GM12892 (cell line): Measurements from ENCODE around the gene CCDC106.

Experiments
- POLR2A ChIP-seq: IDR thresholded peaks from 2 replicates; pipeline ENCODE4 v1.6.1; 2011; ENCODE audit warnings: low read depth, low read length, control low read depth
- POLR2AphosphoS5 ChIP-seq: IDR thresholded peaks from 2 replicates; pipeline ENCODE4 v1.6.1; 2011; ENCODE audit warnings: low read depth, low read length, control low read depth
- TAF1 ChIP-seq: IDR thresholded peaks from 2 replicates; pipeline ENCODE4 v1.6.1; 2011; ENCODE audit warnings: low read depth, mild to moderate bottlenecking, control low read depth, low read length, borderline replicate concordance

- TF ChIP-seq POLR2AphosphoS5 (no peak), POLR2A (no peak), TAF1 (no peak)
These were observed 19.5 kb downstream of the CCDC106 start for GRCh38 chr19:55667511-55667910.
